Neuronal stem cell (in vitro differentiated cells): ENCODE results near the gene BID.

Source experiments
- DNase-seq: peaks from one replicate; pipeline ENCODE4 v3.0.0-alpha.2; 2013; ENCODE audit warnings: low spot score
- H2AFZ ChIP-seq: one replicate; pipeline ENCODE4 v1.6.1; 2013; ENCODE audit warnings: mild to moderate bottlenecking, low read length, inconsistent platforms
- H2AK5ac ChIP-seq: 2 replicates; pipeline ENCODE4 v1.6.1; 2013; ENCODE audit warnings: low read depth, mild to moderate bottlenecking, inconsistent platforms, low read length, moderate library complexity, mixed read lengths
- H2BK120ac ChIP-seq: 2 replicates; pipeline ENCODE4 v1.6.1; 2013; ENCODE audit warnings: low read depth, mild to moderate bottlenecking, inconsistent platforms, low read length, moderate library complexity, mixed read lengths
- H2BK12ac ChIP-seq: one replicate; pipeline ENCODE4 v1.6.1; 2013; ENCODE audit warnings: low read length, inconsistent platforms
- H2BK15ac ChIP-seq: 2 replicates; pipeline ENCODE4 v1.6.1; 2013; ENCODE audit warnings: mild to moderate bottlenecking, low read length, inconsistent platforms, mixed read lengths
- H2BK5ac ChIP-seq: one replicate; pipeline ENCODE4 v1.6.1; 2013; ENCODE audit warnings: inconsistent platforms, mild to moderate bottlenecking, low read length, moderate library complexity
- H3K14ac ChIP-seq: one replicate; pipeline ENCODE4 v1.6.1; 2013; ENCODE audit warnings: low read length, inconsistent platforms
- H3K18ac ChIP-seq: 2 replicates; pipeline ENCODE4 v1.6.1; 2013; ENCODE audit warnings: low read length, inconsistent platforms
- H3K23ac ChIP-seq: 2 replicates; pipeline ENCODE4 v1.6.1; 2013; ENCODE audit warnings: low read depth, mild to moderate bottlenecking, mixed read lengths, low read length, inconsistent platforms; ENCODE audit not compliant: poor library complexity
- H3K27ac ChIP-seq: replicated peaks from 3 replicates; pipeline ENCODE4 v1.5.1; 2013; ENCODE audit warnings: low read length, inconsistent platforms
- H3K27me3 ChIP-seq, 3 experiments: 2 replicates each; pipeline ENCODE4 v1.6.1; 2013; ENCODE audit warnings: low read length in 3 of 3, mild to moderate bottlenecking in 2 of 3, inconsistent platforms in 1 of 3, low read depth in 1 of 3, mixed read lengths in 1 of 3, moderate library complexity in 1 of 3; ENCODE audit not compliant: control insufficient read depth in 3 of 3, insufficient read depth in 3 of 3
- H3K36me3 ChIP-seq, 2 donors: replicated peaks in 1 of 2; 2 replicates each; pipeline ENCODE4 v1.6.1; 2013; ENCODE audit warnings: low read length in 2 of 2; ENCODE audit not compliant: control insufficient read depth in 2 of 2, insufficient read depth in 2 of 2
- H3K4ac ChIP-seq: 2 replicates; pipeline ENCODE4 v1.6.1; 2013; ENCODE audit warnings: inconsistent platforms, mild to moderate bottlenecking, low read length, moderate library complexity
- H3K4me1 ChIP-seq, 2 donors: 1 replicate in 1 of 2; 2 replicates in 1 of 2; pipeline ENCODE4 v1.6.1; 2013; ENCODE audit warnings: low read length in 2 of 2, low read depth in 1 of 2; ENCODE audit not compliant: control insufficient read depth in 2 of 2, insufficient read depth in 1 of 2
- H3K4me2 ChIP-seq: one replicate; pipeline ENCODE4 v1.6.1; 2013; ENCODE audit warnings: mild to moderate bottlenecking, low read length, inconsistent platforms; ENCODE audit not compliant: insufficient read depth, poor library complexity, severe bottlenecking
- H3K4me3 ChIP-seq, 2 donors: 2 replicates each; pipeline ENCODE4 v1.5.1; 2013; ENCODE audit warnings: low read length in 2 of 2, mild to moderate bottlenecking in 2 of 2, inconsistent platforms in 1 of 2, moderate library complexity in 1 of 2
- H3K79me1 ChIP-seq: one replicate; pipeline ENCODE4 v1.6.1; 2013; ENCODE audit warnings: low read depth, mild to moderate bottlenecking, inconsistent platforms, low read length, moderate library complexity
- H3K9ac ChIP-seq: one replicate; pipeline ENCODE4 v1.6.1; 2013; ENCODE audit warnings: mild to moderate bottlenecking, low read depth, low read length, inconsistent platforms; ENCODE audit not compliant: poor library complexity
- H3K9me3 ChIP-seq, 2 donors: replicated peaks in 1 of 2; 2 replicates each; pipeline versions ENCODE3 to v1.6.1; 2013; ENCODE audit warnings: low read length in 2 of 2, mild to moderate bottlenecking in 2 of 2, inconsistent platforms in 1 of 2, low read depth in 1 of 2, mixed read lengths in 1 of 2, moderate library complexity in 1 of 2; ENCODE audit not compliant: control insufficient read depth in 2 of 2, insufficient read depth in 1 of 2
- H4K8ac ChIP-seq: one replicate; pipeline ENCODE4 v1.6.1; 2013; ENCODE audit warnings: low read depth, mild to moderate bottlenecking, inconsistent platforms, low read length, moderate library complexity
- H4K91ac ChIP-seq: one replicate; pipeline ENCODE4 v1.6.1; 2013; ENCODE audit warnings: low read length, low read depth, mild to moderate bottlenecking, inconsistent platforms; ENCODE audit not compliant: poor library complexity
- WGBS, 2 donors: extraction: QIAGEN DNeasy Blood & Tissue Kit; methylation state at CpG; one replicate each; pipeline ENCODE4 v1.1.7; 2013; ENCODE audit warnings: missing lambda C conversion rate in 2 of 2, mixed read lengths in 1 of 2; ENCODE audit not compliant: insufficient read length in 2 of 2, insufficient replicate concordance in 1 of 2; ENCODE audit errors: extremely low coverage in 2 of 2; 5-methylcytosine and 5-hydroxymethylcytosine counted together

Gene BID

GRCh38 chr22:17807578-17808410 lies 33.5 kb upstream of the BID start:
- H2BK120ac ChIP-seq: no peak overlapping the region
- no peak overlapping the region for H3K4me2 ChIP-seq
- H3K23ac ChIP-seq: peak overlapping the region; percentile 34
- H3K27me3 ChIP-seq: no peaks in the 10 kb centered on the region
- no peak overlapping the region for H4K8ac ChIP-seq
- no peak overlapping the region for H3K4ac ChIP-seq
- no peak overlapping the region for H3K14ac ChIP-seq
- H3K79me1 ChIP-seq: peaks cover 2% of the 10 kb centered on the region
- no peak overlapping the region for H2BK15ac ChIP-seq
- H3K36me3 ChIP-seq: peaks cover 26 to 49% of the 10 kb centered on the region in 2 donors
- DNase-seq: no peak
- no CpG with 5 or more reads among the region's 18 CpGs for WGBS, 2 donors
- H4K91ac ChIP-seq: no peak overlapping the region
- H2BK12ac ChIP-seq: no peak overlapping the region
- H3K27ac ChIP-seq: no peak overlapping the region
- H2AFZ ChIP-seq: no peak overlapping the region
- no peak overlapping the region for H3K9ac ChIP-seq
- no peak overlapping the region for H2AK5ac ChIP-seq
- peak overlapping the region; percentile 42 for H2BK5ac ChIP-seq
- peaks cover 0 to 6% of the 10 kb centered on the region in 2 donors for H3K4me1 ChIP-seq
- H3K9me3 ChIP-seq: no peaks in the 10 kb centered on the region
- H3K18ac ChIP-seq: no peak overlapping the region
- no peak overlapping the region for H3K4me3 ChIP-seq

- H2AK5ac ChIP-seq: no peak overlapping the region
- H2BK5ac ChIP-seq: no peak overlapping the region
- H3K27ac ChIP-seq: no peak overlapping the region
- H3K9ac ChIP-seq: no peak overlapping the region
- no peak for DNase-seq
- peaks cover under 1% of the 10 kb centered on the region for H3K79me1 ChIP-seq
- H3K9me3 ChIP-seq: no peaks in the 10 kb centered on the region
- H2BK12ac ChIP-seq: no peak overlapping the region
- no peak overlapping the region for H3K18ac ChIP-seq
- H3K4ac ChIP-seq: no peak overlapping the region
- H2BK15ac ChIP-seq: no peak overlapping the region
- no peak overlapping the region for H3K4me2 ChIP-seq
- WGBS, 2 donors: no CpG with 5 or more reads among the region's 10 CpGs
- H3K36me3 ChIP-seq: peaks cover 24 to 43% of the 10 kb centered on the region in 2 donors
- H3K14ac ChIP-seq: no peak overlapping the region
- H4K8ac ChIP-seq: no peak overlapping the region
- H3K4me3 ChIP-seq: peak overlapping the region in 1 of 2 donors; percentile 7
- no peak overlapping the region for H3K23ac ChIP-seq
- H4K91ac ChIP-seq: no peak overlapping the region
- H3K4me1 ChIP-seq: peaks cover 0 to 7% of the 10 kb centered on the region in 2 donors
- H2AFZ ChIP-seq: no peak overlapping the region
- no peak overlapping the region for H2BK120ac ChIP-seq
- H3K27me3 ChIP-seq: no peaks in the 10 kb centered on the region
Measured at GRCh38 chr22:17807086-17807485, 32.8 kb upstream of the BID start.

GRCh38 chr22:17806437-17806836 lies 32.2 kb upstream of the BID start:
- peaks cover 22 to 41% of the 10 kb centered on the region in 2 donors for H3K36me3 ChIP-seq
- DNase-seq: no peak
- no peak overlapping the region for H2BK120ac ChIP-seq
- H3K79me1 ChIP-seq: no peaks in the 10 kb centered on the region
- no peak overlapping the region for H3K14ac ChIP-seq
- H3K4me1 ChIP-seq: peaks cover 0 to 7% of the 10 kb centered on the region in 2 donors
- no peaks in the 10 kb centered on the region for H3K9me3 ChIP-seq
- H3K18ac ChIP-seq: no peak overlapping the region
- no peak overlapping the region for H4K8ac ChIP-seq
- no peak overlapping the region for H2AK5ac ChIP-seq
- no peak overlapping the region for H3K23ac ChIP-seq
- H4K91ac ChIP-seq: no peak overlapping the region
- no peak overlapping the region for H2BK5ac ChIP-seq
- H2BK12ac ChIP-seq: no peak overlapping the region
- no peak overlapping the region for H3K4ac ChIP-seq
- WGBS, 2 donors: no CpG with 5 or more reads among the region's 2 CpGs
- no peak overlapping the region for H3K4me2 ChIP-seq
- no peak overlapping the region for H2BK15ac ChIP-seq
- H3K4me3 ChIP-seq: no peak overlapping the region
- H3K9ac ChIP-seq: no peak overlapping the region
- no peaks in the 10 kb centered on the region for H3K27me3 ChIP-seq
- H2AFZ ChIP-seq: no peak overlapping the region
- H3K27ac ChIP-seq: no peak overlapping the region

GRCh38 chr22:17804331-17805080 lies 30.2 kb upstream of the BID start:
- H3K4me2 ChIP-seq: no peak overlapping the region
- peak overlapping the region; percentile 50 for H3K18ac ChIP-seq
- no peak overlapping the region for H3K4me3 ChIP-seq
- H3K27me3 ChIP-seq: no peaks in the 10 kb centered on the region
- no peaks in the 10 kb centered on the region for H3K9me3 ChIP-seq
- no peak overlapping the region for H4K8ac ChIP-seq
- WGBS, 2 donors: no CpG with 5 or more reads among the region's 22 CpGs
- H3K79me1 ChIP-seq: no peaks in the 10 kb centered on the region
- no peak overlapping the region for H2AFZ ChIP-seq
- DNase-seq: no peak
- H2BK12ac ChIP-seq: no peak overlapping the region
- no peak overlapping the region for H2BK15ac ChIP-seq
- peaks cover 0 to 7% of the 10 kb centered on the region in 2 donors for H3K4me1 ChIP-seq
- H3K14ac ChIP-seq: no peak overlapping the region
- H3K27ac ChIP-seq: no peak overlapping the region
- H3K36me3 ChIP-seq: peaks cover 19 to 34% of the 10 kb centered on the region in 2 donors
- no peak overlapping the region for H3K4ac ChIP-seq
- no peak overlapping the region for H3K23ac ChIP-seq
- no peak overlapping the region for H3K9ac ChIP-seq
- H2AK5ac ChIP-seq: no peak overlapping the region
- no peak overlapping the region for H4K91ac ChIP-seq
- H2BK5ac ChIP-seq: no peak overlapping the region
- no peak overlapping the region for H2BK120ac ChIP-seq
